Calu3 (cell line): Measurements from ENCODE around the gene CAMK1D. TPM values are rescaled to one million over a fixed set of nuclear protein-coding genes. Genes with fewer than 3 reads are reported as not detected.

ENCODE experiments used
- BruUV-seq: library from RNA; stranded (reverse); fragments of 400-500 nt; replicated peaks from 2 replicates; lab custom pipeline; 2021; lab: Mats Ljungman, UMichigan
- CTCF ChIA-PET: fragments of 300-600 bp; sonication (Branson Sonifier 250); formaldehyde crosslinking; loops from one replicate; lab custom pipeline; 2022; ENCODE audit warnings: antibody characterized with exemption; lab: Charles Lee
- DNase-seq: peaks from one replicate; pipeline ENCODE4 v3.0.0; 2022
- H3K27ac Mint-ChIP-seq: one replicate; pipeline ENCODE4 v1.8.0; 2022; ENCODE audit warnings: mixed read lengths; ENCODE audit not compliant: unreplicated experiment
- H3K27me3 Mint-ChIP-seq: one replicate; pipeline ENCODE4 v1.8.0; 2022; ENCODE audit warnings: mixed read lengths; ENCODE audit not compliant: unreplicated experiment
- H3K36me3 Mint-ChIP-seq: one replicate; pipeline ENCODE4 v1.8.0; 2022; ENCODE audit warnings: mild to moderate bottlenecking, moderate library complexity, mixed read lengths; ENCODE audit not compliant: insufficient read depth, unreplicated experiment
- H3K4me1 Mint-ChIP-seq: one replicate; pipeline ENCODE4 v1.8.0; 2022; ENCODE audit warnings: mild to moderate bottlenecking, low read depth, mixed read lengths; ENCODE audit not compliant: unreplicated experiment
- H3K4me3 Mint-ChIP-seq: one replicate; pipeline ENCODE4 v1.8.0; 2022; ENCODE audit warnings: mild to moderate bottlenecking, low read depth, moderate library complexity, mixed read lengths; ENCODE audit not compliant: unreplicated experiment
- H3K9me3 Mint-ChIP-seq: one replicate; pipeline ENCODE4 v1.8.0; 2022; ENCODE audit warnings: low read depth, mixed read lengths; ENCODE audit not compliant: unreplicated experiment
- intact Hi-C: fragments of 100-400 bp; cut with micrococcal nuclease; formaldehyde crosslinking; loops from one replicate; pipeline ENCODE4 v1.10.0; 2022; ENCODE audit not compliant: unreplicated experiment
- total RNA-seq: library from RNA; stranded (reverse); gene quantifications from 2 replicates; pipeline ENCODE4 v1.2.3, GENCODE V29; 2022
- TF ChIP-seq, protein P1 (sequence below): fragments of 200-600 bp; IDR thresholded peaks from one replicate; pipeline ENCODE4 v1.8.0; 2022; ENCODE audit warnings: antibody characterized with exemption; ENCODE audit not compliant: unreplicated experiment

The CAMK1D gene
- total RNA-seq, 1 experiment from 2014 or later: 2.6 TPM

DNA sequence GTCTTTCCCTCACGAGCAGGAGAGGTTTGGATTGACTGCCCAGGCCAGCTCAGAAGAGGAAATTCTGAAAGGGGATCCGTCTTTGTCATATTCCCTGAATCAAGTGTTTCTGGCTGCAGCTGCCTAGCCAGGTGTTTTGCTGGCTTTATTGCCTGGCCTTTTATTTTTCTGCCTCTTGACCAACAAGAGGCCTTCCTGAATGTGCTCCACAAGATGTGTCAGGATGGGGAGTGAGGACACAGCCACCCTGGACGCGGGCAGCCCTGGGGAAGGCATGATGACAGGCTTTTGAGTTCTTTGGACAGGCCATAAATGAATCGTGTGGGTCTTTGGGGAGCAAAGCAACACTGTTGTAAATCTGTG lies 163.6 kb downstream of the CAMK1D start:
- Mint-ChIP-seq H3K27ac (no peak overlapping the region), H3K36me3 (no peaks in the 10 kb centered on the region), H3K4me1 (no peaks in the 10 kb centered on the region), H3K9me3 (no peaks in the 10 kb centered on the region), H3K27me3 (peaks cover 63% of the 10 kb centered on the region), H3K4me3 (no peak overlapping the region)
- DNase-seq: no peak
- CTCF ChIA-PET: interaction anchor here (0.6 kb wide), 1 partner anchor 209 kb away, joined by 3 read pairs; no protein-coding TSS in a partner anchor
- intact Hi-C loops: no loop called here
- TF ChIP-seq, protein P1, sequence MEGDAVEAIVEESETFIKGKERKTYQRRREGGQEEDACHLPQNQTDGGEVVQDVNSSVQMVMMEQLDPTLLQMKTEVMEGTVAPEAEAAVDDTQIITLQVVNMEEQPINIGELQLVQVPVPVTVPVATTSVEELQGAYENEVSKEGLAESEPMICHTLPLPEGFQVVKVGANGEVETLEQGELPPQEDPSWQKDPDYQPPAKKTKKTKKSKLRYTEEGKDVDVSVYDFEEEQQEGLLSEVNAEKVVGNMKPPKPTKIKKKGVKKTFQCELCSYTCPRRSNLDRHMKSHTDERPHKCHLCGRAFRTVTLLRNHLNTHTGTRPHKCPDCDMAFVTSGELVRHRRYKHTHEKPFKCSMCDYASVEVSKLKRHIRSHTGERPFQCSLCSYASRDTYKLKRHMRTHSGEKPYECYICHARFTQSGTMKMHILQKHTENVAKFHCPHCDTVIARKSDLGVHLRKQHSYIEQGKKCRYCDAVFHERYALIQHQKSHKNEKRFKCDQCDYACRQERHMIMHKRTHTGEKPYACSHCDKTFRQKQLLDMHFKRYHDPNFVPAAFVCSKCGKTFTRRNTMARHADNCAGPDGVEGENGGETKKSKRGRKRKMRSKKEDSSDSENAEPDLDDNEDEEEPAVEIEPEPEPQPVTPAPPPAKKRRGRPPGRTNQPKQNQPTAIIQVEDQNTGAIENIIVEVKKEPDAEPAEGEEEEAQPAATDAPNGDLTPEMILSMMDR: no peak
- BruUV-seq: no TSS peak

DNA sequence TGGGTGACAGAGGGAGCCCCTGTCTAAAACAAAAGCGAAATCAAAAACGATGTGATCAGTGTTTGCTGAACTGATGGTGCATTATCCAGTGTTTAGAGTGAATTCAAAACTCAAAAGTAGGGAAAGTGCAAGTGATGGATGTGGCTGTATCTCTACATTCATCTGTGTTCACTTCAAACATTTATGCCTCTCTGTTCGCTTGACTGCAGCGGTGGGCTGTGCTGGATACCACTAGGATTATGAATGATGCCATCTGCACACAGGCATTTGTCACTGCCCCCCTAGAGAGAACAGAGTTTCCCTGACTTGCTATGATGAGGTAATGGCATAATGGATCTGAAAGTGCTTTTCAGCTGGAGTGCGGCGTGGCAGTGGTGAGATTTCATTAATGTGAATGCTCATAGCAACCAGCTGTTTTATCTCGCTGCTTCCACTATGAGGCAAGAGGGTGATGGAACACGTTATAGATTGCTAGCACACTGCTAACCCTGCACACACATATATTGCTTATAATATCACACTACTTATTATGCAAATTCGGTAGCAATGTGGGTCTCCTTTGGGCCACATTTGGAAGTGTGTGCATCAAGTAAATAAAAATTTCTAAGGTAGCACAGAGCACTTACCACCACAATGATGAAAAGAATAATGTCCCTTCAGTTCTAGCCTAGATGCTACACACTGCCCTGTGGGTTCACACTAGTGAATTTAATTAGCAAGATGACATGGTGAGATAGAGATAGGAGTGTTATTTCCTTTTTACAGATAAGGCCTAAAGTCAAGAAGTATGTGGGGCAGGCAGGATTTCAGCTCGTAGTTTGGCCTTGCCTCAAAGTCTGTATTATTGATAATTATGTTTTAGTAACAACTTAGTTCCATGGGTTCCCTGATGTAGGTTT lies 164.7 kb downstream of the CAMK1D start:
- Mint-ChIP-seq H3K9me3 (no peaks in the 10 kb centered on the region), H3K4me3 (no peak overlapping the region), H3K36me3 (no peaks in the 10 kb centered on the region), H3K27me3 (peaks cover 53% of the 10 kb centered on the region), H3K4me1 (no peaks in the 10 kb centered on the region), H3K27ac (no peak overlapping the region)
- DNase-seq: no peak
- intact Hi-C loops: no loop called here
- TF ChIP-seq, protein P1: no peak
- CTCF ChIA-PET: no interaction called here
- no TSS peak for BruUV-seq

DNA sequence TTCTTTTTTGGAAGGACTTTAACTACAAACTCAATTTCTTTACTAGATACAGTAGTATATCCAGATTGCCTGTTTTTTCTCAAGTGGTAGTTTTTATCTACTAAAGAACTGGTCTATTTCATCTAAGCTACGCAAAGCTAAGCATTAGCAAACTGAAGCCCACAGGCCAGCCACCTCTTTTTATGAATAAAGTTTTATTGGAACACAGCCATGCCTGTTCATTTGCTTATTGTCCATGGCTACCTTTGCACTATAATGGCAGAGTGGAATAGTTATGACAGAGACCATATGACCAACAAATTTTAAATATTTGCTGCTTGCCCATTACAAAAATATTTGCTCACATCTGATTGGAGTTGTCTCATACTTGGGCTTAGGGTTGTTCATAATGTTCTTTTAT lies 168.7 kb downstream of the CAMK1D start:
- intact Hi-C loops: no loop called here
- Mint-ChIP-seq H3K27me3 (peaks cover 24% of the 10 kb centered on the region), H3K4me1 (no peaks in the 10 kb centered on the region), H3K4me3 (no peak overlapping the region), H3K27ac (no peak overlapping the region), H3K36me3 (no peaks in the 10 kb centered on the region), H3K9me3 (no peaks in the 10 kb centered on the region)
- no peak for DNase-seq
- CTCF ChIA-PET: no interaction called here
- no TSS peak for BruUV-seq
- TF ChIP-seq, protein P1: no peak

DNA sequence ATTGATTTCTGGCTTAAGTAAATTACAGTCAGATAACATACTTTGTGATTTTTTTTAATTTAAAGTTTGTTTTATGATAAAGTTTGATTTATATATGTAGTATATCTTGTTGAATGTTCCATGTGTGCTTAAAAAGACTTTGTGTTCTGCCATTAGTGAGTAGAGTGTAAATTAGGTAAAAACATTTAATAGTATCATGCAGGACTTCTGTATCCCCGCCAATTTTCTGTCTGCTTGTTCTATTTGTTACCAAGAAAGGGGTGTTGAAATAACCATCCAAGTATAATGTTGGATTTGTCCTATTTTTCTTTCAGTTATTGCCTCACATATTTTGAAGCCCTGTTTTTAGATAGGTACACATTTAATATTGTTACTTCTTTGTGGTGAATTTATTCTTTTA lies 172.1 kb downstream of the CAMK1D start:
- no peak for DNase-seq
- H3K36me3 Mint-ChIP-seq: no peaks in the 10 kb centered on the region
- H3K4me3 Mint-ChIP-seq: no peak overlapping the region
- no TSS peak for BruUV-seq
- H3K4me1 Mint-ChIP-seq: no peaks in the 10 kb centered on the region
- CTCF ChIA-PET: interaction anchor here (0.7 kb wide), 1 partner anchor 129 kb away, joined by 3 read pairs; no protein-coding TSS in a partner anchor
- no peaks in the 10 kb centered on the region for H3K9me3 Mint-ChIP-seq
- intact Hi-C loops: no loop called here
- TF ChIP-seq, protein P1: no peak
- H3K27ac Mint-ChIP-seq: no peak overlapping the region
- peaks cover 29% of the 10 kb centered on the region for H3K27me3 Mint-ChIP-seq
